T-helper 1 cell treated with Interleukin-12 subunit alpha and Interleukin-12 subunit beta and Interleukin-4 antibody, amounts not matched to agents 30 μg/mL and 1 μg/mL, for 36 hours (primary cell): ENCODE results near the gene RNF114.
"Not testable (repeated sequence)": the region's sequence is repeated elsewhere in the genome, so short reads cannot be mapped to it uniquely, and the experiment has no call there.

Experiments
- H3K27ac Mint-ChIP-seq: one replicate; pipeline ENCODE4 v1.8.0; 2021; ENCODE audit warnings: mild to moderate bottlenecking, mixed read lengths
- H3K27me3 Mint-ChIP-seq: one replicate; pipeline ENCODE4 v1.8.0; 2021; ENCODE audit warnings: low read depth, mixed read lengths
- H3K36me3 Mint-ChIP-seq: one replicate; pipeline ENCODE4 v1.8.0; 2021; ENCODE audit warnings: low read depth, mixed read lengths
- H3K4me1 Mint-ChIP-seq: one replicate; pipeline ENCODE4 v1.8.0; 2021; ENCODE audit warnings: low read depth, mixed read lengths
- H3K4me3 Mint-ChIP-seq: one replicate; pipeline ENCODE4 v1.8.0; 2021; ENCODE audit warnings: mild to moderate bottlenecking, moderate library complexity, mixed read lengths
- H3K9me3 Mint-ChIP-seq: one replicate; pipeline ENCODE4 v1.8.0; 2021; ENCODE audit warnings: mixed read lengths

The RNF114 gene

DNA sequence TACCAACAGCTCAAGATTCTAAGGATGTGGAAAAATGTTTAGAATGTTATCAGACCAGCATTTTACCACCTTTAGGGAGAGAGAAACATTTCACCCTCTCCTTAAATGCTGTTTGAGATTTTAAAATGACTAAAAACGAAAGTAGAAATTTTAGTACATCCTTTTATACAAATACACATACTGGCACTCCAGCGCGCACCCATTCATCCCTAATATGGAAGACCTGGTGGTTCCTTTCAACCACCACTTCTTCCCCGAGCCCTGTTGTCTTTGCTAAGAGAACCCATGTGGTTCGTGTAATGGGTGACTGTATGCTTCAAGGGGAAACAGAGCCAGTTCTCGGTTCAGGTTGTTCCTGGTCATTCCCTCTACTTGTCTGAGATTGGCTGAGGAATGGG is 42.1 kb upstream of the RNF114 start:
- H3K4me3 Mint-ChIP-seq, result peak overlapping the region; percentile 31
- H3K27me3 Mint-ChIP-seq, result no peaks in the 10 kb centered on the region
- H3K4me1 Mint-ChIP-seq, result peaks cover 12% of the 10 kb centered on the region
- H3K9me3 Mint-ChIP-seq, result no peaks in the 10 kb centered on the region
- peaks cover 5% of the 10 kb centered on the region for H3K36me3 Mint-ChIP-seq
- peak overlapping the region; percentile 67 for H3K27ac Mint-ChIP-seq

DNA sequence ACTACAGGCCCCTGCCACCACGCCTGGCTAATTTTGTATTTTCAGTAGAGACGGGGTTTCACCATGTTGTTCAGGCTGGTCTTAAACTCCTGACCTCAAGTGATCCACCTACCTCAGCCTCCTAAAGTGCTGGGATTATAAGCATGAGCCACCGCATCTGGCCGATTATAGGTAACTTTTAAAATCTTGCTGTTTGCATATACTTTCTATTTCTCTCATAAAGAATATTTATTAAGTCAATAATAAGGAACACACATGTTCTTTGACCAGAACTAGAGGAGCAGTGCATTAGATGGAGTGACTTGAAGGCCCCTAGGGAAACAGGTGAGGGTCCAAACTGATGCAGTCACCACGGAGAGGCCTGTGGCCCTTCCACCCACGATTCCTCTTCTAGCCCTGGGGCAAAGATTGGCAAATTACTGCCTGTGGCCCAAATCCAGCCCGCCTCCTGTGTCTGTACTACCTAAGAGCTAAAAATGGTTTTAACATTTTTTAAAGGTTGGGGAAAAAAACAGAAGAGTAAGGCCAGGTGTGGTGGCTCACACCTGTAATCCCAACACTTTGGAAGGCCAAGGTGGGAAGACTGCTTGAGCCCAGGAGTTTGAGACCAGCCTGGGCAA is 40.6 kb upstream of the RNF114 start:
- H3K4me1 Mint-ChIP-seq, result peaks cover 12% of the 10 kb centered on the region

GRCh38 chr20:49896204-49896603 is 40.0 kb upstream of the RNF114 start:
- Mint-ChIP-seq H3K27me3 (no peaks in the 10 kb centered on the region), H3K4me1 (peaks cover 12% of the 10 kb centered on the region), H3K27ac (no peak overlapping the region), H3K36me3 (no peaks in the 10 kb centered on the region), H3K9me3 (no peaks in the 10 kb centered on the region), H3K4me3 (no peak overlapping the region)

More for the DNA sequence above, 40.6 kb upstream of the RNF114 start:
- not testable (repeated sequence) for H3K36me3 Mint-ChIP-seq, H3K4me3 Mint-ChIP-seq, H3K27me3 Mint-ChIP-seq, H3K27ac Mint-ChIP-seq, H3K9me3 Mint-ChIP-seq

- Mint-ChIP-seq H3K9me3 (no peaks in the 10 kb centered on the region), H3K4me1 (no peaks in the 10 kb centered on the region), H3K36me3 (peaks cover 4% of the 10 kb centered on the region), H3K27me3 (no peaks in the 10 kb centered on the region), H3K27ac (no peak overlapping the region), H3K4me3 (no peak overlapping the region)
These were observed 36.4 kb upstream of the RNF114 start for GRCh38 chr20:49899541-49900383.

DNA sequence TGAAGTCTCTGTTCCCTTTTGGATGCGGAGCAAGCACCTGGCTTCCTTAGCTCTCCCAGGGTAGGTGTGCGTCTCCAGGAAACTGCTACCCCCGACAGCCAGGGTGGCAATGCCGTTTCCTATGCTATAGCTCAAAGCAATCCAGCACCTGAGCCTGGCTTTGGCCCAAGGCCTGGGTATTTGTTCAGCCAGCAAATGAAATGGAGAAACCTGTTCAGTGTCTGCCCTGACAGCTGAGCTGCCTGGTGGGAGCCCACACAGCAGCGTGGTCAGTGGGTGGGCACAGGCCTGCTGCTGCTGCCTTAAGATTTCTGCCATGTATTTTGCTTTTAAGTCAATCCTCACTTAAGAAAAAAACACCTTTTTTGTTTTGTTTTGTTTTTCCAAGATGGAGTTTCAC is 34.6 kb upstream of the RNF114 start:
- Mint-ChIP-seq H3K27ac (no peak overlapping the region), H3K4me3 (no peak overlapping the region), H3K4me1 (no peaks in the 10 kb centered on the region), H3K27me3 (no peaks in the 10 kb centered on the region), H3K9me3 (no peaks in the 10 kb centered on the region), H3K36me3 (peaks cover 13% of the 10 kb centered on the region)

DNA sequence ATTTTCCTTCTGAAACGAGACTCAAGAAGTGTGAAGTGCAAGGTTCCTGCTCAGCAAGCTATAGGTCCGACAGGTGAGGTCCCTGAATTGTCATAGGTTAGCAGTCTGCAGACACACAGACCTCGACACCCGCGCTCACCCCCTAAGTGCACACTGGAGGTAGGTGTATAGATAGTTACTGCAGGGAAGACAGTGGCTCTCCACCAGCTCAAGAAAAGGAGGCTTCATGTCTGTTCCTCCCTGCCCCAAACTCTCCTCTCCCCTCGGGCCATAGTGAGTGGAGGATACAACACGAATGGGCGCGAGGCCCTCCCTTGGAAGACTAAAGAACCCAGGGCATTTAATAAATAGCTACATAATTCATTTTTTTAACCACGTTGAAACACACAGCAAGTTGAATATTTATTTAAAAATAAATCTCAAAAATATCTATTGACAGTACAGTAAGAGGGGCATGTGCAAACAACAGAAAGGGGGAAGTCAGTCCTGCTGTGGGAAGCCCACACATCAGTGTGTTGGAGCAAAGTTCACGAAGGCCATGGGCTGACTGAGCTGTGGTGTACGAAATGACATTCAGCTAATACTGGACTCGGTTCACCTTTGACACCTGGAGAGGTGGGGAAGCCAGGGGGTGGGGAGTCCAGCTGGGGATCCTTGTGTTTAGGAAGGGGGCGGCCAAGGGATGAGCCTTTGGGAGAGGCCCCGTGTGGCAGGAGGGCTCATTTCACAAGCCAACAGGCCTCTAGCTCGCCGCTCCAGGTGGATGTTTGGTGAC is 31.6 kb upstream of the RNF114 start:
- no peak overlapping the region for H3K27ac Mint-ChIP-seq
- H3K27me3 Mint-ChIP-seq, result no peaks in the 10 kb centered on the region
- no peaks in the 10 kb centered on the region for H3K4me1 Mint-ChIP-seq
- no peaks in the 10 kb centered on the region for H3K9me3 Mint-ChIP-seq
- no peak overlapping the region for H3K4me3 Mint-ChIP-seq
- H3K36me3 Mint-ChIP-seq, result peaks cover 24% of the 10 kb centered on the region

- Mint-ChIP-seq H3K4me1 (no peaks in the 10 kb centered on the region), H3K36me3 (peaks cover 26% of the 10 kb centered on the region), H3K4me3 (no peak overlapping the region), H3K27me3 (no peaks in the 10 kb centered on the region), H3K27ac (no peak overlapping the region), H3K9me3 (no peaks in the 10 kb centered on the region)
These were observed 30.6 kb upstream of the RNF114 start for GRCh38 chr20:49905415-49906091.

DNA sequence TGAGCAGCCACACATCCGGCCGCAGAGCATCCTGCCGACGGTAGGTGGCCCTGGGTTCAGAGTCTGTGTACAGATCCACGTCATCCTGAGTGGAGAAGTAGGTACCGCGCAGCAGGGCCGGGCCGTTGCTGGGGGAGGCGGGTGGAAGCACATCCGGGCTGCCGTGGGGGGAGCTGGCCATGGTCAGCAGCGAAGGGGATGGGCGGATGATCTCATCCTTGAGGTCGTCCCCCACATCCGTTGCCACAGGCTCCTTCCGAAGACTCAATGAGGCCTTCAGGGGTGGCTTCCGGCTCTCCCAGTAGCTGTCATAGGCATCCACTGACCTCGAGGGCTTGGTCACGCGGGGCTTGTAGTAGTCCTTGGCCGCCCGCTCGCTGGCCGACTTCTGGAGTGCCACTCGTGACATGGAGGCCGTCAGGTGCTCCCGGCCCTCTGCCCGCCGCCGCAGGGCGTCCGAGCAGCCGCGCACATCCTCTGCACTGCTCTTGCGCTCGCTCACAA is 30.0 kb upstream of the RNF114 start:
- Mint-ChIP-seq H3K36me3 (peaks cover 26% of the 10 kb centered on the region), H3K4me1 (no peaks in the 10 kb centered on the region), H3K27me3 (no peaks in the 10 kb centered on the region), H3K9me3 (no peaks in the 10 kb centered on the region), H3K27ac (no peak overlapping the region), H3K4me3 (no peak overlapping the region)

- Mint-ChIP-seq H3K4me3 (no peak overlapping the region), H3K36me3 (peaks cover 26% of the 10 kb centered on the region), H3K27me3 (no peaks in the 10 kb centered on the region), H3K4me1 (no peaks in the 10 kb centered on the region), H3K27ac (no peak overlapping the region), H3K9me3 (no peaks in the 10 kb centered on the region)
These were observed 29.5 kb upstream of the RNF114 start for GRCh38 chr20:49906615-49907154.

- Mint-ChIP-seq H3K4me1 (no peaks in the 10 kb centered on the region), H3K36me3 (peaks cover 26% of the 10 kb centered on the region), H3K27ac (no peak overlapping the region), H3K4me3 (no peak overlapping the region), H3K27me3 (no peaks in the 10 kb centered on the region), H3K9me3 (no peaks in the 10 kb centered on the region)
These were observed 28.6 kb upstream of the RNF114 start for GRCh38 chr20:49907405-49908257.

GRCh38 chr20:49908258-49908565 is 28.0 kb upstream of the RNF114 start:
- H3K4me3 Mint-ChIP-seq, result no peak overlapping the region
- H3K27me3 Mint-ChIP-seq, result no peaks in the 10 kb centered on the region
- peaks cover 26% of the 10 kb centered on the region for H3K36me3 Mint-ChIP-seq
- no peaks in the 10 kb centered on the region for H3K9me3 Mint-ChIP-seq
- no peak overlapping the region for H3K27ac Mint-ChIP-seq
- peaks cover 1% of the 10 kb centered on the region for H3K4me1 Mint-ChIP-seq

DNA sequence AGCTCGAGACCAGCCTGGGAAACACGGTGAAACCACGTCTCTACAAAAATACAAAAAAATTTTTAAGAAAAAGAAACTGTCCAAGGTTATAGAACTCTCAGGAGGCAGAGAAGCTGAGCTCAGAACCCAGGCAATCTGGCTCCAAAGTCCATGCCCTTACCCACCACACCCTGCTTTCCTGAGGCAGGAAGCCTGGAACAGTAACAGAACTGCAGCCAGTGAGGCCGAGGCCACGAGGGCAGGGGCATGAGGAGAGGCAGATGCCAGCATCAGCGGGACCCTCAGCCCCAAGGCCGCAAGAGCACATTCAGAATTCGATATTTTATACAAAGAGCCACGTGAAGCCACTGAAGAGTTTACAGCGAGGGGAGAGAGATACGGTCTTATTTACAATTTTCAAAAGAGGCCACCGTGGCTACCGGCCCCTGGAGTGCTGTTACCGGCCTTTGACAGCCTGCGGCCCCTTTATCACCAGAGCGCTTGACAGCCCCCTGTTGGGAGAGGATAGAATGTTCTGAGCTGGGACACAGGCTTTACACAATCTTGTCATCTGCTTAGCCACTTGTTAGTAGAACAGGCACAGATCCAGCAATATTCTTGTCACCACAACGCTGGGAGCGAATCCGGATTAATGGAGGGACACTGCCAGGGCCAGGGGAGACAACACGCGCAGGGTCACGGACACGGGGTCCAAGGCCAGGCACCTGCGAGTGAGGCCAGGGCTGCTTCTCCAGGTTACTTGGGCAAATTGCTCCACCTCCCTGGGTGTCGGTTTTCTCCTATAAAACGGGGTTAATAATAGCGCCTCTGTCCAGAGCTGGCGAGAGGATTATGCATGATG is 26.5 kb upstream of the RNF114 start:
- Mint-ChIP-seq H3K4me1 (peaks cover 13% of the 10 kb centered on the region), H3K36me3 (peaks cover 22% of the 10 kb centered on the region), H3K27ac (no peak overlapping the region), H3K9me3 (no peaks in the 10 kb centered on the region), H3K27me3 (no peaks in the 10 kb centered on the region), H3K4me3 (no peak overlapping the region)

DNA sequence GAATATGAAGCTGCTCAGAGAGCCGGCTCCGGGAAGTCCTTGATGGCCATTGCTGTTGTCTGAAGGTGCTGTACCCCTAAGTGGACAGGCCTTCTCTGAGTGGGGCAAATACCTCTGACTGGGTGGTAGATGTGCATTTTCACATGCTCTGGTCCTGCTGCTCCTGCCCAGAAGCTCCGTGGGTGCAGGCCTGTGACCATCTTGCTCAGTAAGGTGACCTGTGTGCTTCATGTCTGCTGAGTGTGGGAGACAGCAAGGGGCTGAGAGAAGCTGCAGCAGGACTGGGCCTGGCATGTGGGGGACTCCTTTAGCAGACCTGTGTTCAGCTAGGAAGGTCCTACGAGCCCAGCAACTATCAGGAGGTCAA is 25.9 kb upstream of the RNF114 start:
- H3K4me1 Mint-ChIP-seq, result peaks cover 13% of the 10 kb centered on the region
- no peak overlapping the region for H3K4me3 Mint-ChIP-seq
- H3K27ac Mint-ChIP-seq, result no peak overlapping the region
- no peaks in the 10 kb centered on the region for H3K9me3 Mint-ChIP-seq
- H3K27me3 Mint-ChIP-seq, result no peaks in the 10 kb centered on the region
- H3K36me3 Mint-ChIP-seq, result peaks cover 19% of the 10 kb centered on the region
